HFFc6 (cell line): ENCODE data around the gene FAM9C. TPM values are rescaled to one million over a fixed set of nuclear protein-coding genes. Genes with fewer than 3 reads are reported as not detected.

Experiments
- DNase-seq: peaks from one replicate; pipeline ENCODE4 v3.0.0-alpha.2; 2018
- H3K27ac Mint-ChIP-seq: 2 replicates; pipeline ENCODE4 v1.8.0; 2020; ENCODE audit warnings: mild to moderate bottlenecking, mixed read lengths
- H3K27me3 Mint-ChIP-seq: 2 replicates; pipeline ENCODE4 v1.8.0; 2021; ENCODE audit warnings: mild to moderate bottlenecking, moderate library complexity, mixed read lengths; ENCODE audit not compliant: insufficient read depth
- H3K36me3 Mint-ChIP-seq: 2 replicates; pipeline ENCODE4 v1.8.0; 2021; ENCODE audit warnings: low read depth, mixed read lengths
- H3K4me1 Mint-ChIP-seq: 2 replicates; pipeline ENCODE4 v1.8.0; 2020; ENCODE audit warnings: low read depth, mixed read lengths
- H3K4me3 Mint-ChIP-seq: 2 replicates; pipeline ENCODE4 v1.8.0; 2020; ENCODE audit warnings: mild to moderate bottlenecking, moderate library complexity, mixed read lengths
- H3K9me3 Mint-ChIP-seq: 2 replicates; pipeline ENCODE4 v1.8.0; 2020; ENCODE audit warnings: mild to moderate bottlenecking, mixed read lengths
- CTCF ChIP-seq: fragments of 200-600 bp; sonication (generic); IDR thresholded peaks from 2 replicates; pipeline ENCODE4 v1.5.0; 2021; ENCODE audit warnings: antibody characterized with exemption, mild to moderate bottlenecking
- total RNA-seq, 6 experiments: library from RNA; stranded (reverse); fragmentation: NEBNext Ultra II Directional; extraction: Animal tissue kit (Norgen Biotek cat#: 25700); gene quantifications; 2 replicates in 1 of 6; 3 replicates in 5 of 6; pipeline ENCODE4 v1.2.3, GENCODE V29; 2021

The FAM9C gene
- total RNA-seq, 6 experiments from 2014 or later: not detected

GRCh38 chrX:13050151-13050550 lies 5.7 kb upstream of the FAM9C start:
- peaks cover 8% of the 10 kb centered on the region for H3K4me1 Mint-ChIP-seq
- no peaks in the 10 kb centered on the region for H3K9me3 Mint-ChIP-seq
- no peak for DNase-seq
- H3K36me3 Mint-ChIP-seq: 0 out of 2 replicates have a peak, but pooled peaks cover 5% of the 10 kb centered on the region
- TF ChIP-seq CTCF: no peak
- no peak overlapping the region for H3K4me3 Mint-ChIP-seq
- no peaks in the 10 kb centered on the region for H3K27me3 Mint-ChIP-seq
- H3K27ac Mint-ChIP-seq: no peak overlapping the region

GRCh38 chrX:13048280-13048679 lies 3.9 kb upstream of the FAM9C start:
- DNase-seq: peak; percentile 10
- Mint-ChIP-seq H3K4me1 (peaks cover 8% of the 10 kb centered on the region), H3K9me3 (no peaks in the 10 kb centered on the region), H3K27ac (no peak overlapping the region), H3K4me3 (no peak overlapping the region), H3K27me3 (no peaks in the 10 kb centered on the region), H3K36me3 (0 out of 2 replicates have a peak, but pooled peaks cover 5% of the 10 kb centered on the region)
- TF ChIP-seq CTCF: no peak

GRCh38 chrX:13047759-13048158 lies 3.3 kb upstream of the FAM9C start:
- Mint-ChIP-seq H3K36me3 (0 out of 2 replicates have a peak, but pooled peaks cover 5% of the 10 kb centered on the region), H3K4me3 (no peak overlapping the region), H3K27me3 (no peaks in the 10 kb centered on the region), H3K27ac (no peak overlapping the region), H3K9me3 (no peaks in the 10 kb centered on the region), H3K4me1 (peaks cover 8% of the 10 kb centered on the region)
- TF ChIP-seq CTCF: no peak
- no peak for DNase-seq

GRCh38 chrX:13046141-13046855 lies 1.9 kb upstream of the FAM9C start:
- no peaks in the 10 kb centered on the region for H3K27me3 Mint-ChIP-seq
- DNase-seq: no peak
- H3K27ac Mint-ChIP-seq: no peak overlapping the region
- no peak for TF ChIP-seq CTCF
- no peaks in the 10 kb centered on the region for H3K9me3 Mint-ChIP-seq
- no peak overlapping the region for H3K4me3 Mint-ChIP-seq
- peaks cover 8% of the 10 kb centered on the region for H3K4me1 Mint-ChIP-seq
- H3K36me3 Mint-ChIP-seq: 0 out of 2 replicates have a peak, but pooled peaks cover 5% of the 10 kb centered on the region

GRCh38 chrX:13043938-13044337 lies 482 bp downstream of the FAM9C start:
- no peak overlapping the region for H3K4me3 Mint-ChIP-seq
- no peaks in the 10 kb centered on the region for H3K36me3 Mint-ChIP-seq
- DNase-seq: no peak
- H3K9me3 Mint-ChIP-seq: no peaks in the 10 kb centered on the region
- TF ChIP-seq CTCF: no peak
- H3K27me3 Mint-ChIP-seq: no peaks in the 10 kb centered on the region
- H3K27ac Mint-ChIP-seq: no peak overlapping the region
- H3K4me1 Mint-ChIP-seq: peaks cover 8% of the 10 kb centered on the region
